HCT116 (cell line): ENCODE results near the gene NLRP11. TPM values are rescaled to one million over a fixed set of nuclear protein-coding genes. Genes with fewer than 3 reads are reported as not detected.
A peak's percentile ranks its signal among the peaks of the same experiment; 100 is the strongest.

Experiments used
- ATAC-seq: fragments of 200-7000 bp; cut with Tn5 transposase; 2 replicates; pipeline ENCODE4 v1.9.1; 2020; ENCODE audit warnings: mild to moderate bottlenecking, moderate library complexity
- BruUV-seq: library from RNA; stranded (reverse); fragments of 400-500 nt; replicated peaks from 2 replicates; lab custom pipeline; 2021; lab: Mats Ljungman, UMichigan
- CTCF ChIA-PET: fragments of 300-600 bp; sonication (Branson Sonifier 250); formaldehyde crosslinking; loops from one replicate; lab custom pipeline; 2021; ENCODE audit warnings: antibody characterized with exemption; lab: Charles Lee
- POLR2A ChIA-PET: fragments of 300-600, 350-600 bp; sonication (Branson Sonifier 250); formaldehyde crosslinking; loops from one replicate; lab custom pipeline; 2021; ENCODE audit warnings: antibody characterized with exemption; lab: Charles Lee
- RAD21 ChIA-PET, 2 experiments: fragments of 300-600 bp; sonication (Branson Sonifier 250); formaldehyde crosslinking; loops; one replicate each; lab custom pipeline; 2023; ENCODE audit warnings: low total read pairs in 2 of 2; ENCODE audit not compliant: uncharacterized antibody in 2 of 2, unreplicated experiment in 2 of 2, low non-redundant PET in 1 of 2; lab: Charles Lee
- DNase-seq: peaks from one replicate; pipeline ENCODE4 v3.0.0-alpha.2; 2010; ENCODE audit warnings: low read depth, low spot score
- H2AFZ ChIP-seq: fragments of 200-600 bp; shearing (Covaris generic), sonication (generic); 2 replicates; pipeline ENCODE4 v1.6.1; 2017; ENCODE audit warnings: low read depth, mixed run types, mixed read lengths, antibody characterized with exemption, low read length; ENCODE audit not compliant: poor library complexity, severe bottlenecking
- H3K27ac ChIP-seq: 2 replicates; pipeline ENCODE4 v1.5.1; 2012; ENCODE audit warnings: low read depth, low read length
- H3K27me3 ChIP-seq: fragments of 200-600 bp; sonication (generic); 2 replicates; pipeline ENCODE4 v1.6.1; 2016; ENCODE audit warnings: mixed run types, low read length, mixed read lengths; ENCODE audit not compliant: insufficient read depth
- H3K36me3 ChIP-seq, 2 experiments: fragments of 200-500 bp in 1 of 2; fragments of 200-600 bp in 1 of 2; sonication (Bioruptor generic) in 1 of 2; sonication (generic) in 1 of 2; 2 replicates each; pipeline versions ENCODE4 v1.5.1 to v1.6.1; 2014 to 2016; ENCODE audit warnings: low read length in 2 of 2, inconsistent platforms in 1 of 2, mixed read lengths in 1 of 2, mixed run types in 1 of 2; ENCODE audit not compliant: insufficient read depth in 2 of 2, control insufficient read depth in 1 of 2
- H3K4me1 ChIP-seq, 2 experiments: fragments of 200-600 bp in 1 of 2; sonication (generic) in 1 of 2; 2 replicates each; pipeline versions ENCODE4 v1.5.1 to v1.6.1; 2012 to 2017; ENCODE audit warnings: low read length in 2 of 2, inconsistent platforms in 1 of 2, mild to moderate bottlenecking in 1 of 2, mixed read lengths in 1 of 2, mixed run types in 1 of 2, moderate library complexity in 1 of 2; ENCODE audit not compliant: insufficient read depth in 2 of 2, control insufficient read depth in 1 of 2
- H3K4me2 ChIP-seq: fragments of 200-600 bp; sonication (generic); 2 replicates; pipeline ENCODE4 v1.6.1; 2017; ENCODE audit warnings: mixed run types, low read length, mixed read lengths
- H3K4me3 ChIP-seq, 2 experiments: fragments of 200-600 bp in 1 of 2; sonication (generic) in 1 of 2; replicated peaks in 1 of 2; 2 replicates each; pipeline ENCODE4 v1.5.1; 2011 to 2016; ENCODE audit warnings: low read length in 2 of 2, control low read depth in 1 of 2, low read depth in 1 of 2, mild to moderate bottlenecking in 1 of 2, mixed read lengths in 1 of 2, mixed run types in 1 of 2
- H3K79me2 ChIP-seq: fragments of 200-600 bp; sonication (generic); 2 replicates; pipeline ENCODE4 v1.6.1; 2017; ENCODE audit warnings: mild to moderate bottlenecking, mixed run types, low read length, moderate library complexity, mixed read lengths; ENCODE audit not compliant: insufficient read depth
- H3K9ac ChIP-seq: fragments of 200-600 bp; sonication (generic); 2 replicates; pipeline ENCODE4 v1.6.1; 2016; ENCODE audit warnings: low read length, mixed read lengths
- H3K9me2 ChIP-seq: fragments of 200-600 bp; sonication (generic), shearing (Covaris generic); 2 replicates; pipeline ENCODE4 v1.6.1; 2017; ENCODE audit warnings: mixed run types, mild to moderate bottlenecking, moderate library complexity; ENCODE audit not compliant: insufficient read depth
- H3K9me3 ChIP-seq, 2 experiments: fragments of 200-500 bp in 1 of 2; fragments of 200-600 bp in 1 of 2; sonication (Bioruptor generic) in 1 of 2; sonication (generic) in 1 of 2; 2 replicates each; pipeline ENCODE4 v1.6.1; 2014 to 2017; ENCODE audit warnings: low read length in 2 of 2, mixed read lengths in 2 of 2, inconsistent platforms in 1 of 2, low read depth in 1 of 2, mild to moderate bottlenecking in 1 of 2, mixed run types in 1 of 2, moderate library complexity in 1 of 2; ENCODE audit not compliant: control insufficient read depth in 1 of 2, insufficient read depth in 1 of 2
- H4K20me1 ChIP-seq: fragments of 200-600 bp; sonication (generic), shearing (Covaris generic); 2 replicates; pipeline ENCODE4 v1.6.1; 2017; ENCODE audit warnings: mixed run types, mild to moderate bottlenecking, moderate library complexity; ENCODE audit not compliant: insufficient read depth
- ATF3 ChIP-seq: IDR thresholded peaks from 2 replicates; pipeline ENCODE4 v1.6.1; 2012
- CBX3 ChIP-seq: IDR thresholded peaks from 2 replicates; pipeline ENCODE4 v1.6.1; 2012; ENCODE audit warnings: low read depth
- CEBPB ChIP-seq: IDR thresholded peaks from 2 replicates; pipeline ENCODE4 v1.6.1; 2012; ENCODE audit warnings: low read depth
- CTCF ChIP-seq, 3 experiments: fragments of 200-600 bp in 1 of 3; sonication (generic) in 1 of 3; IDR thresholded peaks in 2 of 3; conservative IDR thresholded peaks in 1 of 3; 2 replicates each; pipeline ENCODE4 v1.5.1; 2012 to 2017; ENCODE audit warnings: low read depth in 2 of 3, low read length in 2 of 3, antibody characterized with exemption in 1 of 3, borderline replicate concordance in 1 of 3, control low read depth in 1 of 3, mild to moderate bottlenecking in 1 of 3, mixed read lengths in 1 of 3, mixed run types in 1 of 3, moderate library complexity in 1 of 3; ENCODE audit not compliant: insufficient read depth in 1 of 3
- EZH2 ChIP-seq: fragments of 200-600 bp; sonication (generic); IDR thresholded peaks from 2 replicates; pipeline ENCODE4 v1.6.1; 2017; ENCODE audit warnings: antibody characterized with exemption, mixed run types
- FOSL1 ChIP-seq: IDR thresholded peaks from 2 replicates; pipeline ENCODE4 v1.6.1; 2012; ENCODE audit warnings: low read depth
- JUND ChIP-seq: IDR thresholded peaks from 2 replicates; pipeline ENCODE4 v1.6.1; 2012
- POLR2A ChIP-seq: IDR thresholded peaks from 2 replicates; pipeline ENCODE4 v1.7.0; 2011; ENCODE audit warnings: borderline replicate concordance; ENCODE audit not compliant: insufficient read depth, insufficient read length; ENCODE audit errors: extremely low read depth
- SIN3A ChIP-seq: IDR thresholded peaks from 2 replicates; pipeline ENCODE4 v1.6.1; 2012; ENCODE audit warnings: low read depth
- SP1 ChIP-seq: IDR thresholded peaks from 2 replicates; pipeline ENCODE4 v1.6.1; 2012; ENCODE audit warnings: low read depth
- TCF7L2 ChIP-seq: IDR thresholded peaks from 2 replicates; pipeline ENCODE4 v1.7.0; 2011; ENCODE audit warnings: borderline replicate concordance, inconsistent platforms; ENCODE audit not compliant: insufficient read depth, insufficient read length; ENCODE audit errors: extremely low read depth
- intact Hi-C: fragments of 100-400 bp; cut with micrococcal nuclease; formaldehyde crosslinking; loops from 2 replicates; pipeline ENCODE4 v1.10.0; 2022
- total RNA-seq: library from RNA; stranded (reverse); gene quantifications from one replicate; pipeline ENCODE4 v1.2.1, GENCODE V29; 2021; ENCODE audit not compliant: unreplicated experiment

The NLRP11 gene
- total RNA-seq, 1 experiment from 2014 or later: 0.86 TPM

GRCh38 chr19:55830656-55831055 lies 1.1 kb downstream of the NLRP11 start:
- TF ChIP-seq JUND (no peak), TCF7L2 (no peak), CEBPB (peak; percentile 86), ATF3 (no peak), SP1 (0 out of 2 replicates have a peak, but pooled peaks have one; percentile 13), CTCF (IDR thresholded peaks at IDR 0.05 in 2 of 3, conservative IDR thresholded peaks at IDR 0.05 in 1 of 3; ENCODE audit: borderline replicate concordance in 1 of 3, insufficient read depth in 1 of 3, low read depth in 2 of 3, low read length in 2 of 3) (no peak), POLR2A (no peak), EZH2 (no peak)
- H4K20me1 ChIP-seq: no peaks in the 10 kb centered on the region
- no peaks in the 10 kb centered on the region for H3K27me3 ChIP-seq
- RAD21 ChIA-PET: no interaction called here
- intact Hi-C loops: no loop called here
- POLR2A ChIA-PET: no interaction called here
- peak; percentile 41 for DNase-seq
- H3K4me2 ChIP-seq: no peak overlapping the region
- no peaks in the 10 kb centered on the region for H3K9me2 ChIP-seq
- H3K4me3 ChIP-seq: no peak overlapping the region
- no peak for ATAC-seq
- H3K9me3 ChIP-seq: no peaks in the 10 kb centered on the region
- no peak overlapping the region for H3K27ac ChIP-seq
- H3K36me3 ChIP-seq: no peaks in the 10 kb centered on the region
- CTCF ChIA-PET: interaction anchor here (3.3 kb wide), 1 partner anchor 21 kb away, joined by 17 read pairs; no protein-coding TSS in a partner anchor
- no TSS peak for BruUV-seq
- no peak overlapping the region for H3K9ac ChIP-seq
- H2AFZ ChIP-seq: no peak overlapping the region
- no peaks in the 10 kb centered on the region for H3K79me2 ChIP-seq
- H3K4me1 ChIP-seq: no peaks in the 10 kb centered on the region

- Histone ChIP-seq H3K27ac (no peak overlapping the region), H3K9ac (no peak overlapping the region), H2AFZ (no peak overlapping the region), H3K36me3 (no peaks in the 10 kb centered on the region), H3K4me2 (no peak overlapping the region), H3K4me3 (no peak overlapping the region), H3K79me2 (no peaks in the 10 kb centered on the region), H3K4me1 (no peaks in the 10 kb centered on the region), H4K20me1 (no peaks in the 10 kb centered on the region), H3K27me3 (peaks cover 21% of the 10 kb centered on the region), H3K9me3 (no peaks in the 10 kb centered on the region), H3K9me2 (no peaks in the 10 kb centered on the region)
- ChIA-PET CTCF (no interaction called here), RAD21 (no interaction called here), POLR2A (no interaction called here)
- DNase-seq (no peak), ATAC-seq (no peak)
- BruUV-seq: no TSS peak
- intact Hi-C loops: no loop called here
- no peak for TF ChIP-seq SIN3A
- no peak for TF ChIP-seq CTCF (IDR thresholded peaks at IDR 0.05 in 2 of 3, conservative IDR thresholded peaks at IDR 0.05 in 1 of 3; ENCODE audit: borderline replicate concordance in 1 of 3, insufficient read depth in 1 of 3, low read depth in 2 of 3, low read length in 2 of 3)
- no peak for TF ChIP-seq SP1
- no peak for TF ChIP-seq CBX3
- TF ChIP-seq CEBPB: no peak
- no peak for TF ChIP-seq FOSL1
Measured at GRCh38 chr19:55820037-55820436, 11.8 kb downstream of the NLRP11 start.
